ENCODE measurements around the gene CLDN9.

DNA sequence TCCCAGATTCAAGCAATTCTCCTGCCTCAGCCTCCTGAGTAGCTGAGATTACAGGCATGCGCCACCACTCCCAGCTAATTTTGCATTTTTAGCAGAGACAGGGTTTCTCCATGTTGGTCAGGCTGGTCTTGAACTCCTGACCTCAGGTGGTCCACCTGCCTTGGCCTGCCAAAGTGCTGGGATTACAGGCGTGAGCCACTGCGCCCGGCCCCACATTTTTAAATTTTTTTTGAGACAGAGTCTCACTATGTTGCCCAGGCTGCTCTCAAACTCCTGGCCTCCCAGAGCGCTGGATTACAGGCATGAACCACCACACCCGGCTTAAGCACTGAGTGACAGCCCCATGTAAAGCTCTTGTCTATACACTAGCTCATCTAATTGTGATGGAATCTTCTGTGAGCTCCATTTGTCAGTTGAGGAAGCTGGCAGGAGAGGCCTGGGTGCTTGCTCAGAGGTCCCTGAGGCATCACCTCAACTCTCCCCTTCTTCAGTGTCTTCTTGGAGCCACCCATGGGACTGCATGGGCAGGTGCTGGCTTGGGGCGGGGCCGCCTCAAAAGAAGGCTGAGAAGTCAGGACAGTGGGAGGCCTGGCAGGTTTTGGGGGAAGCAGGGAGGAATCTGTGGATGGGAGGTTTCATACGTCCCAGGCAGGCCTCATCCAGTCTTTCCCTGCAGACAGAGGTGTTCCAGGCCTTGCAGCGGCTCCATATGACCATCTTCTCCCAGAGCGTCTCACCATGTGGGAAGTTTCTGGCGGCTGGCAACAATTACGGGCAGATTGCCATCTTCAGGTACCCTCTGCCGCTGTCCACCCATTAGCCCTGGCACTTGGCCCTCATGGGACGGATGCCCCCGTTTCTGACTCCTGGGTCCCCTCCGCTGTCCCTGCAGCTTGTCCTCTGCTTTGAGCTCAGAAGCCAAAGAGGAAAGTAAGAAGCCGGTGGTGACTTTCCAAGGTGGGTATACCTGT lies 12.6 kb downstream of the CLDN9 start:
- TF ChIP-seq ESRRA (IDR thresholded peaks at IDR 0.05; ENCODE audit: borderline replicate concordance, low read depth) (no peak), ESRRB (CRISPR knock-in tag; IDR thresholded peaks at IDR 0.05; ENCODE audit: borderline replicate concordance) (no peak), GATAD2A (IDR thresholded peaks at IDR 0.05) (no peak), CREB1 (IDR thresholded peaks at IDR 0.05) (no peak), CREB1 (CRISPR knock-in tag; IDR thresholded peaks at IDR 0.05) (no peak), PHF8 (IDR thresholded peaks at IDR 0.05; ENCODE audit: borderline replicate concordance, low read length) (no peak), RCOR1 (IDR thresholded peaks at IDR 0.05; ENCODE audit: borderline replicate concordance in 1 of 2, low read depth in 2 of 2, low read length in 2 of 2) (no peak), POLR2A (conservative IDR thresholded peaks at IDR 0.05) (no peak), BHLHE40 (IDR thresholded peaks at IDR 0.05; ENCODE audit: low read length) (no peak), MAFK (IDR thresholded peaks at IDR 0.05; ENCODE audit: low read length) (no peak), HDAC2 (IDR thresholded peaks at IDR 0.05) (no peak), BACH1 (tag; IDR thresholded peaks at IDR 0.05) (no peak)
- TF ChIP-seq, protein P1, sequence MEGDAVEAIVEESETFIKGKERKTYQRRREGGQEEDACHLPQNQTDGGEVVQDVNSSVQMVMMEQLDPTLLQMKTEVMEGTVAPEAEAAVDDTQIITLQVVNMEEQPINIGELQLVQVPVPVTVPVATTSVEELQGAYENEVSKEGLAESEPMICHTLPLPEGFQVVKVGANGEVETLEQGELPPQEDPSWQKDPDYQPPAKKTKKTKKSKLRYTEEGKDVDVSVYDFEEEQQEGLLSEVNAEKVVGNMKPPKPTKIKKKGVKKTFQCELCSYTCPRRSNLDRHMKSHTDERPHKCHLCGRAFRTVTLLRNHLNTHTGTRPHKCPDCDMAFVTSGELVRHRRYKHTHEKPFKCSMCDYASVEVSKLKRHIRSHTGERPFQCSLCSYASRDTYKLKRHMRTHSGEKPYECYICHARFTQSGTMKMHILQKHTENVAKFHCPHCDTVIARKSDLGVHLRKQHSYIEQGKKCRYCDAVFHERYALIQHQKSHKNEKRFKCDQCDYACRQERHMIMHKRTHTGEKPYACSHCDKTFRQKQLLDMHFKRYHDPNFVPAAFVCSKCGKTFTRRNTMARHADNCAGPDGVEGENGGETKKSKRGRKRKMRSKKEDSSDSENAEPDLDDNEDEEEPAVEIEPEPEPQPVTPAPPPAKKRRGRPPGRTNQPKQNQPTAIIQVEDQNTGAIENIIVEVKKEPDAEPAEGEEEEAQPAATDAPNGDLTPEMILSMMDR (IDR thresholded peaks at IDR 0.05 in 2 of 3, conservative IDR thresholded peaks at IDR 0.05 in 1 of 3; ENCODE audit: insufficient read depth in 2 of 3, low read depth in 1 of 3, low read length in 3 of 3): no peak
- TF ChIP-seq, protein P2, sequence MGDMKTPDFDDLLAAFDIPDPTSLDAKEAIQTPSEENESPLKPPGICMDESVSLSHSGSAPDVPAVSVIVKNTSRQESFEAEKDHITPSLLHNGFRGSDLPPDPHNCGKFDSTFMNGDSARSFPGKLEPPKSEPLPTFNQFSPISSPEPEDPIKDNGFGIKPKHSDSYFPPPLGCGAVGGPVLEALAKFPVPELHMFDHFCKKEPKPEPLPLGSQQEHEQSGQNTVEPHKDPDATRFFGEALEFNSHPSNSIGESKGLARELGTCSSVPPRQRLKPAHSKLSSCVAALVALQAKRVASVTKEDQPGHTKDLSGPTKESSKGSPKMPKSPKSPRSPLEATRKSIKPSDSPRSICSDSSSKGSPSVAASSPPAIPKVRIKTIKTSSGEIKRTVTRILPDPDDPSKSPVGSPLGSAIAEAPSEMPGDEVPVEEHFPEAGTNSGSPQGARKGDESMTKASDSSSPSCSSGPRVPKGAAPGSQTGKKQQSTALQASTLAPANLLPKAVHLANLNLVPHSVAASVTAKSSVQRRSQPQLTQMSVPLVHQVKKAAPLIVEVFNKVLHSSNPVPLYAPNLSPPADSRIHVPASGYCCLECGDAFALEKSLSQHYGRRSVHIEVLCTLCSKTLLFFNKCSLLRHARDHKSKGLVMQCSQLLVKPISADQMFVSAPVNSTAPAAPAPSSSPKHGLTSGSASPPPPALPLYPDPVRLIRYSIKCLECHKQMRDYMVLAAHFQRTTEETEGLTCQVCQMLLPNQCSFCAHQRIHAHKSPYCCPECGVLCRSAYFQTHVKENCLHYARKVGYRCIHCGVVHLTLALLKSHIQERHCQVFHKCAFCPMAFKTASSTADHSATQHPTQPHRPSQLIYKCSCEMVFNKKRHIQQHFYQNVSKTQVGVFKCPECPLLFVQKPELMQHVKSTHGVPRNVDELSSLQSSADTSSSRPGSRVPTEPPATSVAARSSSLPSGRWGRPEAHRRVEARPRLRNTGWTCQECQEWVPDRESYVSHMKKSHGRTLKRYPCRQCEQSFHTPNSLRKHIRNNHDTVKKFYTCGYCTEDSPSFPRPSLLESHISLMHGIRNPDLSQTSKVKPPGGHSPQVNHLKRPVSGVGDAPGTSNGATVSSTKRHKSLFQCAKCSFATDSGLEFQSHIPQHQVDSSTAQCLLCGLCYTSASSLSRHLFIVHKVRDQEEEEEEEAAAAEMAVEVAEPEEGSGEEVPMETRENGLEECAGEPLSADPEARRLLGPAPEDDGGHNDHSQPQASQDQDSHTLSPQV (IDR thresholded peaks at IDR 0.05): no peak
